ENCODE results near the gene FLOT1. TPM values are rescaled to one million over a fixed set of nuclear protein-coding genes. Genes with fewer than 3 reads are reported as not detected.
A peak's percentile ranks its signal among the peaks of the same experiment; 100 is the strongest.

Gene FLOT1
- total and polyA plus RNA-seq, 2 of the 13 experiments (the other 11 are each of a cell fraction or from before 2014, with no cell fraction given) = 82.3 to 130 TPM

DNA sequence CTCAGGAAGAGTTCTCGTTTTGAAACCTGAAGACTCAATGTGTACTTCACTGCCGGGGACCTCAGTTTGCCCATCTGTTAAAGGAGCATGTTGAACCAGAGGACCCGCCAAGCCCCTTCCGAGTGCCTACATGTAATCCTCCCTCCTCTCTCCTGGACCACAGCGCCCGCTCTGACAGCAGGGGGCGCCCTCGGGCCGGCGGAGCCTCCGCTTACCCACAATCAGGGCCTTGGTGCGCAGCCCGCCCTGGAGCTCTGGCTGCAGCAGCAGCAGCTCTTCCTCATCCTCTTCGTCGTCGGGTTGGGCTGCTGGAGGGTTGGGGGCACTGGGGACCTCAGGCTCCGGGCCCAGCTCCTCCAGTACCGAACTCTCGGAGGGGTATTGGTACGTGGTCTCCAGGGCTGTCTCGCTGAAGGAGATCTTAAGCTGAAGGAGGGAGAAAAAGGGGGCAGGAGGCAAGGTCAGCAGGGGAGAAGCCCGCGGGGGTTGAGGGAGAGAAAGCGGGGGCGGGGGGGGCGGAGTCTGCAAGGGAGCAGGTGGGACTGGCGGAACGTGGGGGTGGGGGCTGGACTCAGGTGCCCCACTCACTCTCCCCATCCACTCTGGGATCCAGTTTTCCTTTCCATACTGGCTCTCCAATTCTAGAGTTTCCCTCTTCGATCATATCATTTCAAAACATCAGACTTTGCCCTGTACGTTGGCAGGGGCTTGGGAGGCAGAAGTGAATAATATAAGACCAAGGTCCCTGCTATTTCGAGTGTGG lies 63.3 kb downstream of the FLOT1 start (continued):
- TF ChIP-seq NR2F6 (IDR thresholded peaks at IDR 0.05) (no peak), NR2F6 (CRISPR knock-in tag; IDR thresholded peaks at IDR 0.05) (peak; percentile 55; the same call in 1 of the 2 replicates), HNF4A (CRISPR knock-in tag; IDR thresholded peaks at IDR 0.05) (peak; percentile 72), ZSCAN22 (CRISPR knock-in tag; IDR thresholded peaks at IDR 0.05) (no peak), ARNTL (CRISPR knock-in tag; IDR thresholded peaks at IDR 0.05) (no peak; the same call in 1 of the 2 replicates), PAX8 (CRISPR knock-in tag; IDR thresholded peaks at IDR 0.05; ENCODE audit: borderline replicate concordance) (no peak; the same call in 1 of the 2 replicates), DNMT3B (CRISPR knock-in tag; conservative IDR thresholded peaks at IDR 0.05) (peak; percentile 44; the same call in 1 of the 2 replicates), TSC22D2 (CRISPR knock-in tag; IDR thresholded peaks at IDR 0.05; ENCODE audit: borderline replicate concordance) (peak; percentile 83; the same call in 1 of the 2 replicates), ZNF253 (CRISPR knock-in tag; IDR thresholded peaks at IDR 0.05; ENCODE audit: borderline replicate concordance) (no peak), SIX4 (CRISPR knock-in tag; IDR thresholded peaks at IDR 0.05) (0 out of 2 replicates have a peak, but pooled peaks have one; percentile 51), EP300 (IDR thresholded peaks at IDR 0.05; ENCODE audit: low read depth in 2 of 2, low read length in 2 of 2) (0 out of 4 replicates have a peak, but pooled peaks of 1 of the 2 experiments have one; percentile 35), EP300 (CRISPR knock-in tag; IDR thresholded peaks at IDR 0.05; ENCODE audit: borderline replicate concordance) (no peak), ZMYM4 (CRISPR knock-in tag; IDR thresholded peaks at IDR 0.05) (peak; percentile 70), ZNF790 (CRISPR knock-in tag; IDR thresholded peaks at IDR 0.05; ENCODE audit: borderline replicate concordance) (no peak)
- TF ChIP-seq, protein P1, sequence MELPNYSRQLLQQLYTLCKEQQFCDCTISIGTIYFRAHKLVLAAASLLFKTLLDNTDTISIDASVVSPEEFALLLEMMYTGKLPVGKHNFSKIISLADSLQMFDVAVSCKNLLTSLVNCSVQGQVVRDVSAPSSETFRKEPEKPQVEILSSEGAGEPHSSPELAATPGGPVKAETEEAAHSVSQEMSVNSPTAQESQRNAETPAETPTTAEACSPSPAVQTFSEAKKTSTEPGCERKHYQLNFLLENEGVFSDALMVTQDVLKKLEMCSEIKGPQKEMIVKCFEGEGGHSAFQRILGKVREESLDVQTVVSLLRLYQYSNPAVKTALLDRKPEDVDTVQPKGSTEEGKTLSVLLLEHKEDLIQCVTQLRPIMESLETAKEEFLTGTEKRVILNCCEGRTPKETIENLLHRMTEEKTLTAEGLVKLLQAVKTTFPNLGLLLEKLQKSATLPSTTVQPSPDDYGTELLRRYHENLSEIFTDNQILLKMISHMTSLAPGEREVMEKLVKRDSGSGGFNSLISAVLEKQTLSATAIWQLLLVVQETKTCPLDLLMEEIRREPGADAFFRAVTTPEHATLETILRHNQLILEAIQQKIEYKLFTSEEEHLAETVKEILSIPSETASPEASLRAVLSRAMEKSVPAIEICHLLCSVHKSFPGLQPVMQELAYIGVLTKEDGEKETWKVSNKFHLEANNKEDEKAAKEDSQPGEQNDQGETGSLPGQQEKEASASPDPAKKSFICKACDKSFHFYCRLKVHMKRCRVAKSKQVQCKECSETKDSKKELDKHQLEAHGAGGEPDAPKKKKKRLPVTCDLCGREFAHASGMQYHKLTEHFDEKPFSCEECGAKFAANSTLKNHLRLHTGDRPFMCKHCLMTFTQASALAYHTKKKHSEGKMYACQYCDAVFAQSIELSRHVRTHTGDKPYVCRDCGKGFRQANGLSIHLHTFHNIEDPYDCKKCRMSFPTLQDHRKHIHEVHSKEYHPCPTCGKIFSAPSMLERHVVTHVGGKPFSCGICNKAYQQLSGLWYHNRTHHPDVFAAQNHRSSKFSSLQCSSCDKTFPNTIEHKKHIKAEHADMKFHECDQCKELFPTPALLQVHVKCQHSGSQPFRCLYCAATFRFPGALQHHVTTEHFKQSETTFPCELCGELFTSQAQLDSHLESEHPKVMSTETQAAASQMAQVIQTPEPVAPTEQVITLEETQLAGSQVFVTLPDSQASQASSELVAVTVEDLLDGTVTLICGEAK (IDR thresholded peaks at IDR 0.05) = no peak
- TF ChIP-seq, protein P1 (CRISPR knock-in tag; IDR thresholded peaks at IDR 0.05) = no peak
- TF ChIP-seq, protein P2, sequence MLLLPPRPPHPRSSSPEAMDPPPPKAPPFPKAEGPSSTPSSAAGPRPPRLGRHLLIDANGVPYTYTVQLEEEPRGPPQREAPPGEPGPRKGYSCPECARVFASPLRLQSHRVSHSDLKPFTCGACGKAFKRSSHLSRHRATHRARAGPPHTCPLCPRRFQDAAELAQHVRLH (CRISPR knock-in tag; IDR thresholded peaks at IDR 0.05; ENCODE audit: borderline replicate concordance, low read depth) = peak; percentile 84; the same call in 1 of the 2 replicates
- TF ChIP-seq, protein P3, sequence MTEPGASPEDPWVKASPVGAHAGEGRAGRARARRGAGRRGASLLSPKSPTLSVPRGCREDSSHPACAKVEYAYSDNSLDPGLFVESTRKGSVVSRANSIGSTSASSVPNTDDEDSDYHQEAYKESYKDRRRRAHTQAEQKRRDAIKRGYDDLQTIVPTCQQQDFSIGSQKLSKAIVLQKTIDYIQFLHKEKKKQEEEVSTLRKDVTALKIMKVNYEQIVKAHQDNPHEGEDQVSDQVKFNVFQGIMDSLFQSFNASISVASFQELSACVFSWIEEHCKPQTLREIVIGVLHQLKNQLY (CRISPR knock-in tag; IDR thresholded peaks at IDR 0.05) = peak; percentile 61
